PC-9 (cell line): ENCODE measurements around the gene CPA5. TPM values are rescaled to one million over a fixed set of nuclear protein-coding genes. Genes with fewer than 3 reads are reported as not detected.

ENCODE experiments used
- BruUV-seq: library from RNA; stranded (reverse); fragments of 400-500 nt; replicated peaks from 2 replicates; lab custom pipeline; 2021; lab: Mats Ljungman, UMichigan
- CTCF ChIA-PET: fragments of 300-600 bp; sonication (Branson Sonifier 250); formaldehyde crosslinking; loops from one replicate; lab custom pipeline; 2022; ENCODE audit warnings: antibody characterized with exemption; lab: Charles Lee
- POLR2A ChIA-PET: fragments of 300-600 bp; sonication (Branson Sonifier 250); formaldehyde crosslinking; loops from one replicate; lab custom pipeline; 2022; ENCODE audit warnings: antibody characterized with exemption; ENCODE audit not compliant: unreplicated experiment; lab: Charles Lee
- DNase-seq, 2 experiments: peaks; one replicate each; pipeline versions ENCODE4 v3.0.0 to v3.0.0-alpha.2; 2015 to 2022; ENCODE audit warnings: mixed read lengths in 1 of 2
- H2AFZ ChIP-seq: fragments of 200-600 bp; sonication (generic); 2 replicates; pipeline ENCODE4 v1.8.1; 2017; ENCODE audit warnings: antibody characterized with exemption
- H3F3A ChIP-seq: fragments of 200-600 bp; sonication (generic); 2 replicates; pipeline ENCODE4 v1.8.1; 2017; ENCODE audit warnings: antibody characterized with exemption, mild to moderate bottlenecking, low read depth; ENCODE audit not compliant: insufficient read depth
- H3K27ac ChIP-seq: fragments of 200-600 bp; sonication (generic); 2 replicates; pipeline ENCODE4 v1.6.1; 2016; ENCODE audit warnings: mixed run types
- H3K27me3 ChIP-seq: fragments of 200-600 bp; sonication (generic); 2 replicates; pipeline ENCODE4 v1.6.1; 2016; ENCODE audit warnings: low read depth, mixed run types; ENCODE audit not compliant: insufficient read depth
- H3K36me3 ChIP-seq: fragments of 200-600 bp; sonication (generic); 2 replicates; pipeline ENCODE4 v1.6.1; 2016; ENCODE audit warnings: low read depth, mixed run types
- H3K4me1 ChIP-seq: fragments of 200-600 bp; sonication (generic); replicated peaks from 2 replicates; pipeline ENCODE4 v1.6.1; 2016; ENCODE audit warnings: mixed run types; ENCODE audit not compliant: insufficient read depth
- H3K4me2 ChIP-seq: fragments of 200-600 bp; sonication (generic); 2 replicates; pipeline ENCODE4 v1.6.1; 2017; ENCODE audit warnings: mixed run types
- H3K4me3 ChIP-seq: fragments of 200-600 bp; sonication (generic); 2 replicates; pipeline ENCODE4 v1.6.1; 2016; ENCODE audit warnings: mixed run types
- H3K79me2 ChIP-seq: fragments of 200-600 bp; sonication (generic); 2 replicates; pipeline ENCODE4 v1.6.1; 2017; ENCODE audit warnings: low read depth, mixed run types
- H3K9me2 ChIP-seq: fragments of 200-600 bp; sonication (generic); 2 replicates; pipeline ENCODE4 v1.8.1; 2017; ENCODE audit warnings: mild to moderate bottlenecking; ENCODE audit not compliant: insufficient read depth
- H3K9me3 ChIP-seq: fragments of 200-600 bp; sonication (generic); 2 replicates; pipeline ENCODE4 v1.8.1; 2016; ENCODE audit warnings: low read depth; ENCODE audit not compliant: insufficient read depth
- H4K20me1 ChIP-seq: fragments of 200-600 bp; sonication (generic); 2 replicates; pipeline ENCODE4 v1.8.1; 2017; ENCODE audit not compliant: insufficient read depth
- CTCF ChIP-seq: fragments of 200-600 bp; sonication (generic); conservative IDR thresholded peaks from 2 replicates; pipeline ENCODE4 v1.6.1; 2017; ENCODE audit warnings: mixed run types, antibody characterized with exemption, mild to moderate bottlenecking, moderate library complexity
- EZH2 ChIP-seq: fragments of 200-600 bp; sonication (generic); IDR thresholded peaks from 2 replicates; pipeline ENCODE4 v1.8.0; 2017; ENCODE audit warnings: antibody characterized with exemption, low read depth
- intact Hi-C: fragments of 100-400 bp; cut with micrococcal nuclease; formaldehyde crosslinking; loops from one replicate; pipeline ENCODE4 v1.10.0; 2022; ENCODE audit not compliant: unreplicated experiment
- total RNA-seq: library from RNA; stranded (reverse); gene quantifications from 2 replicates; pipeline ENCODE4 v1.2.3, GENCODE V29; 2021

Gene CPA5
- total RNA-seq, 1 experiment from 2014 or later, result not detected

GRCh38 chr7:130394421-130395195 lies 50.0 kb downstream of the CPA5 start:
- Histone ChIP-seq H3K4me3 (no peak overlapping the region), H3K27me3 (no peaks in the 10 kb centered on the region), H4K20me1 (no peaks in the 10 kb centered on the region), H2AFZ (no peak overlapping the region), H3K9me2 (no peaks in the 10 kb centered on the region), H3F3A (no peaks in the 10 kb centered on the region), H3K4me1 (no peaks in the 10 kb centered on the region), H3K79me2 (no peaks in the 10 kb centered on the region), H3K4me2 (no peak overlapping the region), H3K27ac (no peak overlapping the region), H3K36me3 (no peaks in the 10 kb centered on the region), H3K9me3 (no peaks in the 10 kb centered on the region)
- CTCF ChIA-PET, result no interaction called here
- TF ChIP-seq CTCF, result no peak
- TF ChIP-seq EZH2, result no peak
- intact Hi-C loops, result no loop called here
- no peak for DNase-seq
- POLR2A ChIA-PET, result no interaction called here
- BruUV-seq, result no TSS peak

GRCh38 chr7:130395421-130395820 lies 50.8 kb downstream of the CPA5 start:
- H3F3A ChIP-seq, result no peaks in the 10 kb centered on the region
- no peaks in the 10 kb centered on the region for H3K79me2 ChIP-seq
- intact Hi-C loops, result no loop called here
- DNase-seq, result no peak
- no peaks in the 10 kb centered on the region for H3K27me3 ChIP-seq
- no peaks in the 10 kb centered on the region for H3K9me3 ChIP-seq
- no peaks in the 10 kb centered on the region for H3K4me1 ChIP-seq
- CTCF ChIA-PET, result no interaction called here
- no peak overlapping the region for H3K4me2 ChIP-seq
- POLR2A ChIA-PET, result no interaction called here
- no peak overlapping the region for H3K27ac ChIP-seq
- no peak overlapping the region for H2AFZ ChIP-seq
- no peaks in the 10 kb centered on the region for H4K20me1 ChIP-seq
- no TSS peak for BruUV-seq
- no peak for TF ChIP-seq CTCF
- no peak for TF ChIP-seq EZH2
- no peaks in the 10 kb centered on the region for H3K36me3 ChIP-seq
- no peak overlapping the region for H3K4me3 ChIP-seq
- no peaks in the 10 kb centered on the region for H3K9me2 ChIP-seq

- Histone ChIP-seq H3K27me3 (no peaks in the 10 kb centered on the region), H3K4me1 (no peaks in the 10 kb centered on the region), H4K20me1 (no peaks in the 10 kb centered on the region), H2AFZ (no peak overlapping the region), H3F3A (no peaks in the 10 kb centered on the region), H3K9me2 (no peaks in the 10 kb centered on the region), H3K9me3 (no peaks in the 10 kb centered on the region), H3K4me2 (no peak overlapping the region), H3K36me3 (no peaks in the 10 kb centered on the region), H3K27ac (no peak overlapping the region), H3K4me3 (no peak overlapping the region), H3K79me2 (no peaks in the 10 kb centered on the region)
- BruUV-seq, result no TSS peak
- intact Hi-C loops, result no loop called here
- TF ChIP-seq EZH2 (no peak), CTCF (no peak)
- POLR2A ChIA-PET, result no interaction called here
- CTCF ChIA-PET, result no interaction called here
- DNase-seq, result no peak
Observed at GRCh38 chr7:130396109-130396508, 51.5 kb downstream of the CPA5 start.
